ENCODE results near the gene NCMAP. TPM values are rescaled to one million over a fixed set of nuclear protein-coding genes. Genes with fewer than 3 reads are reported as not detected.

The NCMAP gene
- total RNA-seq (ENCODE audit: low replicate concordance): 0.49 TPM in 1 of 2 replicates, not detected in the other

GRCh38 chr1:24555591-24556413 lies at the start of gene NCMAP:
Gene NCMAP (plus strand): TSS chr1:24556087. CDS start chr1:24595431, 39,344 bp downstream.
- Histone ChIP-seq H3K9ac (no peak within 1 kb of the TSS), H3K27me3 (peaks cover 51% of the 10 kb centered on the region), H3K4me2 (peak within 1 kb of the TSS; percentile 84), H2AFZ (replicated peaks) (peak within 1 kb of the TSS; percentile 54), H3K4me1 (peaks cover 10% of the 10 kb centered on the region), H3F3A (ENCODE audit: low read depth) (peaks cover 3% of the 10 kb centered on the region), H3K9me3 (ENCODE audit: low read depth) (no peaks in the 10 kb centered on the region), H3K4me3 (peak within 1 kb of the TSS; percentile 49), H4K20me1 (ENCODE audit: low read depth) (no peaks in the 10 kb centered on the region), H3K36me3 (no peaks in the 10 kb centered on the region), H3K79me2 (ENCODE audit: low read depth) (no peaks in the 10 kb centered on the region), H3K27ac (no peak within 1 kb of the TSS)
- H3K4me3 Mint-ChIP-seq: peak within 1 kb of the TSS; percentile 79
- DNase-seq (ENCODE audit: low spot score): peak; percentile 41
- peaks cover 72% of the 10 kb centered on the region for H3K4me1 Mint-ChIP-seq
- peak within 1 kb of the TSS; percentile 91 for H3K27ac Mint-ChIP-seq
- peaks cover 33% of the 10 kb centered on the region for H3K27me3 Mint-ChIP-seq (ENCODE audit: insufficient read depth, low read depth)
- no peaks in the 10 kb centered on the region for H3K9me3 Mint-ChIP-seq
- no peaks in the 10 kb centered on the region for H3K36me3 Mint-ChIP-seq
- TF ChIP-seq EZH2phosphoT487 (IDR thresholded peaks at IDR 0.05) (peak; percentile 57), EZH2 (IDR thresholded peaks at IDR 0.05) (peak; percentile 62), CTCF (IDR thresholded peaks at IDR 0.05) (no peak)

GRCh38 chr1:24506691-24507381 lies 49.1 kb upstream of the NCMAP start:
- H3K36me3 ChIP-seq: no peaks in the 10 kb centered on the region
- H3K79me2 ChIP-seq (ENCODE audit: low read depth): peaks cover 3% of the 10 kb centered on the region
- no peaks in the 10 kb centered on the region for H3K9me3 ChIP-seq (ENCODE audit: low read depth)
- no peak overlapping the region for H3K27ac ChIP-seq
- Mint-ChIP-seq H3K9me3 (no peaks in the 10 kb centered on the region), H3K36me3 (peaks cover 2% of the 10 kb centered on the region), H3K4me3 (no peak overlapping the region), H3K27ac (no peak overlapping the region), H3K27me3 (ENCODE audit: insufficient read depth, low read depth) (peaks cover 31% of the 10 kb centered on the region), H3K4me1 (peaks cover 10% of the 10 kb centered on the region)
- peaks cover 4% of the 10 kb centered on the region for H4K20me1 ChIP-seq (ENCODE audit: low read depth)
- H3K4me2 ChIP-seq: no peak overlapping the region
- peaks cover 18% of the 10 kb centered on the region for H3F3A ChIP-seq (ENCODE audit: low read depth)
- no peak overlapping the region for H3K9ac ChIP-seq
- H3K27me3 ChIP-seq: peaks cover 23% of the 10 kb centered on the region
- DNase-seq (ENCODE audit: low spot score): peak; percentile 46
- H3K4me3 ChIP-seq: no peak overlapping the region
- H2AFZ ChIP-seq (replicated peaks): no peak overlapping the region
- H3K4me1 ChIP-seq: peaks cover 17% of the 10 kb centered on the region
- TF ChIP-seq EZH2phosphoT487 (IDR thresholded peaks at IDR 0.05) (no peak), CTCF (IDR thresholded peaks at IDR 0.05) (no peak), EZH2 (IDR thresholded peaks at IDR 0.05) (no peak)

- H3K9me3 ChIP-seq (ENCODE audit: low read depth): no peaks in the 10 kb centered on the region
- no peak overlapping the region for H3K4me2 ChIP-seq
- Mint-ChIP-seq H3K36me3 (peaks cover 2% of the 10 kb centered on the region), H3K27me3 (ENCODE audit: insufficient read depth, low read depth) (peaks cover 26% of the 10 kb centered on the region), H3K4me3 (no peak overlapping the region), H3K27ac (no peak overlapping the region), H3K9me3 (no peaks in the 10 kb centered on the region), H3K4me1 (peaks cover 8% of the 10 kb centered on the region)
- H3K79me2 ChIP-seq (ENCODE audit: low read depth): peaks cover 3% of the 10 kb centered on the region
- H3K36me3 ChIP-seq: no peaks in the 10 kb centered on the region
- no peak overlapping the region for H2AFZ ChIP-seq (replicated peaks)
- H4K20me1 ChIP-seq (ENCODE audit: low read depth): peaks cover 4% of the 10 kb centered on the region
- no peak for DNase-seq (ENCODE audit: low spot score)
- peaks cover 16% of the 10 kb centered on the region for H3F3A ChIP-seq (ENCODE audit: low read depth)
- peaks cover 18% of the 10 kb centered on the region for H3K27me3 ChIP-seq
- H3K4me1 ChIP-seq: peaks cover 17% of the 10 kb centered on the region
- no peak overlapping the region for H3K27ac ChIP-seq
- H3K4me3 ChIP-seq: no peak overlapping the region
- TF ChIP-seq EZH2phosphoT487 (IDR thresholded peaks at IDR 0.05) (no peak), EZH2 (IDR thresholded peaks at IDR 0.05) (no peak), CTCF (IDR thresholded peaks at IDR 0.05) (no peak)
- no peak overlapping the region for H3K9ac ChIP-seq
Observed at GRCh38 chr1:24507405-24507804, 48.5 kb upstream of the NCMAP start.
